PC-9 (cell line): ENCODE measurements around the gene VDAC1. TPM values are rescaled to one million over a fixed set of nuclear protein-coding genes. Genes with fewer than 3 reads are reported as not detected.
"Not testable (repeated sequence)": the region's sequence is repeated elsewhere in the genome, so short reads cannot be mapped to it uniquely, and the experiment has no call there.

ENCODE experiments used
- BruUV-seq: library from RNA; stranded (reverse); fragments of 400-500 nt; replicated peaks from 2 replicates; lab custom pipeline; 2021; lab: Mats Ljungman, UMichigan
- CTCF ChIA-PET: fragments of 300-600 bp; sonication (Branson Sonifier 250); formaldehyde crosslinking; loops from one replicate; lab custom pipeline; 2022; ENCODE audit warnings: antibody characterized with exemption; lab: Charles Lee
- POLR2A ChIA-PET: fragments of 300-600 bp; sonication (Branson Sonifier 250); formaldehyde crosslinking; loops from one replicate; lab custom pipeline; 2022; ENCODE audit warnings: antibody characterized with exemption; ENCODE audit not compliant: unreplicated experiment; lab: Charles Lee
- DNase-seq, 2 experiments: peaks; one replicate each; pipeline versions ENCODE4 v3.0.0 to v3.0.0-alpha.2; 2015 to 2022; ENCODE audit warnings: mixed read lengths in 1 of 2
- H2AFZ ChIP-seq: fragments of 200-600 bp; sonication (generic); 2 replicates; pipeline ENCODE4 v1.8.1; 2017; ENCODE audit warnings: antibody characterized with exemption
- H3F3A ChIP-seq: fragments of 200-600 bp; sonication (generic); 2 replicates; pipeline ENCODE4 v1.8.1; 2017; ENCODE audit warnings: antibody characterized with exemption, mild to moderate bottlenecking, low read depth; ENCODE audit not compliant: insufficient read depth
- H3K27ac ChIP-seq: fragments of 200-600 bp; sonication (generic); 2 replicates; pipeline ENCODE4 v1.6.1; 2016; ENCODE audit warnings: mixed run types
- H3K27me3 ChIP-seq: fragments of 200-600 bp; sonication (generic); 2 replicates; pipeline ENCODE4 v1.6.1; 2016; ENCODE audit warnings: low read depth, mixed run types; ENCODE audit not compliant: insufficient read depth
- H3K36me3 ChIP-seq: fragments of 200-600 bp; sonication (generic); 2 replicates; pipeline ENCODE4 v1.6.1; 2016; ENCODE audit warnings: low read depth, mixed run types
- H3K4me1 ChIP-seq: fragments of 200-600 bp; sonication (generic); replicated peaks from 2 replicates; pipeline ENCODE4 v1.6.1; 2016; ENCODE audit warnings: mixed run types; ENCODE audit not compliant: insufficient read depth
- H3K4me2 ChIP-seq: fragments of 200-600 bp; sonication (generic); 2 replicates; pipeline ENCODE4 v1.6.1; 2017; ENCODE audit warnings: mixed run types
- H3K4me3 ChIP-seq: fragments of 200-600 bp; sonication (generic); 2 replicates; pipeline ENCODE4 v1.6.1; 2016; ENCODE audit warnings: mixed run types
- H3K79me2 ChIP-seq: fragments of 200-600 bp; sonication (generic); 2 replicates; pipeline ENCODE4 v1.6.1; 2017; ENCODE audit warnings: low read depth, mixed run types
- H3K9me2 ChIP-seq: fragments of 200-600 bp; sonication (generic); 2 replicates; pipeline ENCODE4 v1.8.1; 2017; ENCODE audit warnings: mild to moderate bottlenecking; ENCODE audit not compliant: insufficient read depth
- H3K9me3 ChIP-seq: fragments of 200-600 bp; sonication (generic); 2 replicates; pipeline ENCODE4 v1.8.1; 2016; ENCODE audit warnings: low read depth; ENCODE audit not compliant: insufficient read depth
- H4K20me1 ChIP-seq: fragments of 200-600 bp; sonication (generic); 2 replicates; pipeline ENCODE4 v1.8.1; 2017; ENCODE audit not compliant: insufficient read depth
- CTCF ChIP-seq: fragments of 200-600 bp; sonication (generic); conservative IDR thresholded peaks from 2 replicates; pipeline ENCODE4 v1.6.1; 2017; ENCODE audit warnings: mixed run types, antibody characterized with exemption, mild to moderate bottlenecking, moderate library complexity
- EZH2 ChIP-seq: fragments of 200-600 bp; sonication (generic); IDR thresholded peaks from 2 replicates; pipeline ENCODE4 v1.8.0; 2017; ENCODE audit warnings: antibody characterized with exemption, low read depth
- intact Hi-C: fragments of 100-400 bp; cut with micrococcal nuclease; formaldehyde crosslinking; loops from one replicate; pipeline ENCODE4 v1.10.0; 2022; ENCODE audit not compliant: unreplicated experiment
- total RNA-seq: library from RNA; stranded (reverse); gene quantifications from 2 replicates; pipeline ENCODE4 v1.2.3, GENCODE V29; 2021

VDAC1 gene
- total RNA-seq, 1 experiment from 2014 or later: 228 TPM

- no peaks in the 10 kb centered on the region; the same call in 1 of the 2 replicates for H3K9me3 ChIP-seq
- peaks cover 52% of the 10 kb centered on the region for H3K4me1 ChIP-seq
- peak overlapping the region; percentile 99 for H3K27ac ChIP-seq
- H3K27me3 ChIP-seq: no peaks in the 10 kb centered on the region
- intact Hi-C loops: no loop called here
- no peaks in the 10 kb centered on the region for H3K9me2 ChIP-seq
- ChIA-PET CTCF (interaction anchor here (0.6 to 0.7 kb wide), 2 partner anchors 32 to 612 kb away, joined by 6 to 7 read pairs; no protein-coding TSS in a partner anchor), POLR2A (no interaction called here)
- TF ChIP-seq EZH2: no peak
- TF ChIP-seq CTCF: no peak
- peak overlapping the region; percentile 62 for H3K4me2 ChIP-seq
- no peaks in the 10 kb centered on the region for H3K79me2 ChIP-seq
- BruUV-seq: no TSS peak
- peaks cover 38% of the 10 kb centered on the region for H3F3A ChIP-seq
- no peaks in the 10 kb centered on the region for H4K20me1 ChIP-seq
- H3K4me3 ChIP-seq: no peak overlapping the region
- no peaks in the 10 kb centered on the region for H3K36me3 ChIP-seq
- no peak overlapping the region for H2AFZ ChIP-seq
- peak in 1 of 2 experiments; percentile 91 for DNase-seq
Observed at GRCh38 chr5:133938039-133938821, 66.5 kb downstream of the VDAC1 start.

GRCh38 chr5:133937628-133938027 lies 67.1 kb downstream of the VDAC1 start:
- H3K9me3 ChIP-seq, CTCF ChIA-PET, H4K20me1 ChIP-seq, DNase-seq, H2AFZ ChIP-seq, H3K79me2 ChIP-seq, H3K36me3 ChIP-seq, H3K9me2 ChIP-seq, H3K27me3 ChIP-seq, BruUV-seq, POLR2A ChIA-PET, H3K4me3 ChIP-seq, intact Hi-C loops: not testable (repeated sequence)
- peak overlapping the region; percentile 99 for H3K27ac ChIP-seq
- peaks cover 38% of the 10 kb centered on the region for H3F3A ChIP-seq
- H3K4me2 ChIP-seq: peak overlapping the region; percentile 62
- H3K4me1 ChIP-seq: peaks cover 52% of the 10 kb centered on the region

- Histone ChIP-seq H3F3A (peaks cover 38% of the 10 kb centered on the region), H3K36me3 (no peaks in the 10 kb centered on the region), H3K79me2 (no peaks in the 10 kb centered on the region), H3K4me2 (peak overlapping the region; percentile 62), H3K4me3 (no peak overlapping the region), H4K20me1 (no peaks in the 10 kb centered on the region), H3K27ac (peak overlapping the region; percentile 99), H2AFZ (no peak overlapping the region), H3K27me3 (no peaks in the 10 kb centered on the region), H3K4me1 (peaks cover 51% of the 10 kb centered on the region), H3K9me3 (no peaks in the 10 kb centered on the region; the same call in 1 of the 2 replicates), H3K9me2 (no peaks in the 10 kb centered on the region)
- TF ChIP-seq CTCF (no peak), EZH2 (no peak)
- ChIA-PET CTCF (no interaction called here), POLR2A (no interaction called here)
- no TSS peak for BruUV-seq
- intact Hi-C loops: no loop called here
- no peak for DNase-seq
Observed at GRCh38 chr5:133936651-133937015, 68.1 kb downstream of the VDAC1 start.

GRCh38 chr5:133935991-133936650 lies 68.7 kb downstream of the VDAC1 start:
- H3K27me3 ChIP-seq, BruUV-seq, H3K9me2 ChIP-seq, CTCF ChIA-PET, POLR2A ChIA-PET, DNase-seq, H3K9me3 ChIP-seq, H4K20me1 ChIP-seq, H2AFZ ChIP-seq, H3K79me2 ChIP-seq, H3K4me3 ChIP-seq, H3K36me3 ChIP-seq, intact Hi-C loops, H3K4me2 ChIP-seq: not testable (repeated sequence)
- Histone ChIP-seq H3F3A (peaks cover 38% of the 10 kb centered on the region), H3K27ac (peak overlapping the region; percentile 99), H3K4me1 (peaks cover 51% of the 10 kb centered on the region)
